B cell (primary cell): Measurements from ENCODE around the gene ALDH1A2. TPM values are rescaled to one million over a fixed set of nuclear protein-coding genes. Genes with fewer than 3 reads are reported as not detected.

Experiments
- ATAC-seq: fragments of 200-7000 bp; cut with Tn5 transposase; one replicate; pipeline ENCODE4 v1.10.0; 2021; ENCODE audit warnings: low read depth, mild to moderate bottlenecking, moderate number of reproducible peaks, moderate library complexity
- CTCF ChIA-PET: fragments of 350-600 bp; sonication (Branson Sonifier 250); formaldehyde crosslinking; loops from one replicate; lab custom pipeline; 2021; ENCODE audit warnings: antibody characterized with exemption, inconsistent platforms; lab: Charles Lee
- POLR2A ChIA-PET: fragments of 350-600 bp; sonication (Branson Sonifier 250); formaldehyde crosslinking; loops from one replicate; lab custom pipeline; 2021; ENCODE audit warnings: antibody characterized with exemption; lab: Charles Lee
- DNase-seq: peaks from one replicate; pipeline ENCODE4 v3.0.0; 2013
- H2AFZ ChIP-seq: 2 replicates; pipeline ENCODE4 v1.6.1; 2012; ENCODE audit warnings: mild to moderate bottlenecking, low read depth, low read length; ENCODE audit not compliant: insufficient read depth, poor library complexity, severe bottlenecking
- H3K27ac ChIP-seq, 2 donors: 1 replicate in 1 of 2; 2 replicates in 1 of 2; pipeline ENCODE4 v1.5.1; 2012 to 2013; ENCODE audit warnings: low read length in 2 of 2, mild to moderate bottlenecking in 2 of 2, moderate library complexity in 1 of 2
- H3K27me3 ChIP-seq, 4 experiments: fragments of 200-600 bp in 1 of 4; sonication (generic) in 1 of 4; replicated peaks in 1 of 4; 1 replicate in 2 of 4; 2 replicates in 2 of 4; pipeline versions ENCODE4 v1.6.1 to v1.7.0; 2013 to 2016; ENCODE audit warnings: low read length in 3 of 4, mild to moderate bottlenecking in 2 of 4, mixed read lengths in 1 of 4, moderate library complexity in 1 of 4; ENCODE audit not compliant: insufficient read depth in 4 of 4, control insufficient read depth in 3 of 4; ENCODE audit errors: control extremely low read depth in 1 of 4
- H3K36me3 ChIP-seq, 2 experiments: replicated peaks in 1 of 2; 1 replicate in 1 of 2; 2 replicates in 1 of 2; pipeline versions ENCODE4 v1.6.1 to v1.7.1; 2013; ENCODE audit warnings: low read length in 1 of 2; ENCODE audit not compliant: insufficient read depth in 2 of 2, control insufficient read depth in 1 of 2; ENCODE audit errors: control extremely low read depth in 1 of 2, extremely low read depth in 1 of 2
- H3K4me1 ChIP-seq, 2 donors: fragments of 200-600 bp in 1 of 2; sonication (generic) in 1 of 2; 1 replicate in 1 of 2; 2 replicates in 1 of 2; pipeline versions ENCODE4 v1.5.1 to v1.6.1; 2013 to 2017; ENCODE audit warnings: low read length in 2 of 2; ENCODE audit not compliant: control insufficient read depth in 2 of 2, insufficient read depth in 2 of 2
- H3K4me2 ChIP-seq: replicated peaks from 2 replicates; pipeline ENCODE3; 2012; ENCODE audit warnings: mild to moderate bottlenecking, low read depth, low read length; ENCODE audit not compliant: poor library complexity, severe bottlenecking
- H3K4me3 ChIP-seq, 5 experiments: fragments of 200-600 bp in 1 of 5; sonication (generic) in 1 of 5; 1 replicate in 3 of 5; 2 replicates in 2 of 5; pipeline versions ENCODE4 v1.5.1 to v1.7.0; 2011 to 2016; ENCODE audit warnings: low read length in 4 of 5, mild to moderate bottlenecking in 4 of 5, low read depth in 2 of 5, control low read depth in 1 of 5, moderate library complexity in 1 of 5; ENCODE audit not compliant: insufficient read depth in 1 of 5; ENCODE audit errors: control extremely low read depth in 1 of 5, extremely low read depth in 1 of 5
- H3K79me2 ChIP-seq: fragments of 200-600 bp; sonication (generic); one replicate; pipeline ENCODE4 v1.6.0; 2016; ENCODE audit warnings: low read length; ENCODE audit not compliant: control insufficient read depth, insufficient read depth
- H3K9ac ChIP-seq: fragments of 200-600 bp; sonication (generic); 2 replicates; pipeline ENCODE4 v1.6.1; 2017; ENCODE audit warnings: mild to moderate bottlenecking, low read length, moderate library complexity
- H3K9me3 ChIP-seq, 3 donors: one replicate each; pipeline versions ENCODE4 v1.6.1 to v1.7.1; 2013; ENCODE audit warnings: low read length in 2 of 3; ENCODE audit not compliant: control insufficient read depth in 2 of 3, insufficient read depth in 1 of 3; ENCODE audit errors: control extremely low read depth in 1 of 3
- H4K20me1 ChIP-seq: 2 replicates; pipeline ENCODE4 v1.6.0; 2012; ENCODE audit warnings: mild to moderate bottlenecking, low read length; ENCODE audit not compliant: insufficient read depth, control insufficient read depth, poor library complexity, severe bottlenecking
- H3K27ac Mint-ChIP-seq: one replicate; pipeline ENCODE4 v1.8.0; 2021; ENCODE audit warnings: mixed read lengths
- H3K27me3 Mint-ChIP-seq: one replicate; pipeline ENCODE4 v1.8.0; 2021; ENCODE audit warnings: mixed read lengths
- H3K4me1 Mint-ChIP-seq: one replicate; pipeline ENCODE4 v1.8.0; 2021; ENCODE audit warnings: mixed read lengths
- H3K4me3 Mint-ChIP-seq: one replicate; pipeline ENCODE4 v1.8.0; 2021; ENCODE audit warnings: mixed read lengths
- H3K9me3 Mint-ChIP-seq: one replicate; pipeline ENCODE4 v1.8.0; 2022; ENCODE audit warnings: mixed read lengths; ENCODE audit not compliant: insufficient read depth
- CTCF ChIP-seq: fragments of 200-600 bp; IDR thresholded peaks from one replicate; pipeline ENCODE4 v1.8.0; 2022; ENCODE audit warnings: antibody characterized with exemption, mild to moderate bottlenecking
- EZH2 ChIP-seq: IDR thresholded peaks from 2 replicates; pipeline ENCODE4 v1.6.1; 2012; ENCODE audit warnings: borderline replicate concordance, low read depth, mild to moderate bottlenecking, moderate library complexity, low read length; ENCODE audit not compliant: insufficient read depth, poor library complexity, severe bottlenecking
- WGBS: methylation state at CpG from one replicate; pipeline ENCODE4 v1.1.5; 2013; ENCODE audit warnings: missing lambda C conversion rate; ENCODE audit not compliant: insufficient coverage; 5-methylcytosine and 5-hydroxymethylcytosine counted together
- intact Hi-C: fragments of 100-400 bp; cut with micrococcal nuclease; formaldehyde crosslinking; loops from one replicate; pipeline ENCODE4 v1.10.0; 2022
- polyA plus RNA-seq: library from polyadenylated mRNA; depleted of rRNA; stranded (reverse); fragments of >200 nt; gene quantifications from 2 replicates; pipeline ENCODE4 v1.2.3, GENCODE V29; 2012
- total RNA-seq, 2 donors: library from RNA; stranded (reverse); fragments of 120-200 nt in 1 of 2; gene quantifications; 1 replicate in 1 of 2; 2 replicates in 1 of 2; pipeline versions ENCODE4 v1.2.3 to v1.2.4, GENCODE V29; 2013 to 2022

ALDH1A2 gene
- total and polyA plus RNA-seq, 2 donors (not counting 1 experiment from before 2014, with no cell fraction given) = not detected

- Histone ChIP-seq H3K4me3 (no peak overlapping the region), H3K4me2 (no peak overlapping the region), H3K36me3 (no peaks in the 10 kb centered on the region), H3K79me2 (no peaks in the 10 kb centered on the region), H4K20me1 (no peaks in the 10 kb centered on the region), H3K27ac (no peak overlapping the region), H3K27me3 (peaks cover 3 to 49% (median 41%) of the 10 kb centered on the region in 4 experiments), H3K4me1 (peaks cover 10 to 19% of the 10 kb centered on the region in 2 donors), H3K9me3 (peaks cover 0 to 8% (median 0%) of the 10 kb centered on the region in 3 donors), H2AFZ (no peak overlapping the region), H3K9ac (no peak overlapping the region)
- Mint-ChIP-seq H3K4me3 (peak overlapping the region; percentile 41), H3K27me3 (peaks cover 52% of the 10 kb centered on the region), H3K9me3 (no peaks in the 10 kb centered on the region), H3K4me1 (peaks cover 11% of the 10 kb centered on the region), H3K27ac (no peak overlapping the region)
- peak; percentile 13 for DNase-seq
- no peak for ATAC-seq
- no peak for TF ChIP-seq CTCF
- no peak for TF ChIP-seq EZH2
- intact Hi-C loops = no loop called here
- CTCF ChIA-PET = interaction anchor here (1.1 to 1.8 kb wide), 2 partner anchors 9 to 12 kb away, joined by 3 to 5 read pairs; no protein-coding TSS in a partner anchor
- 11% methylated on average over 5 of the region's 22 CpGs for whole genome bisulfite sequencing
- POLR2A ChIA-PET = no interaction called here
These were observed 1.2 kb downstream of the ALDH1A2 start for GRCh38 chr15:58064082-58064979.

GRCh38 chr15:58063614-58064013 lies 1.9 kb downstream of the ALDH1A2 start:
- Histone ChIP-seq H4K20me1 (no peaks in the 10 kb centered on the region), H3K36me3 (no peaks in the 10 kb centered on the region), H3K79me2 (no peaks in the 10 kb centered on the region), H3K4me3 (no peak overlapping the region), H3K27me3 (peaks cover 3 to 56% (median 42%) of the 10 kb centered on the region in 4 experiments), H3K9me3 (peaks cover 0 to 8% (median 2%) of the 10 kb centered on the region in 3 donors), H3K9ac (no peak overlapping the region), H3K27ac (no peak overlapping the region), H3K4me2 (no peak overlapping the region), H2AFZ (no peak overlapping the region), H3K4me1 (peaks cover 10 to 19% of the 10 kb centered on the region in 2 donors)
- no CpG with 5 or more reads among the region's 3 CpGs for WGBS
- H3K9me3 Mint-ChIP-seq = no peaks in the 10 kb centered on the region
- no peak for ATAC-seq
- no peak for TF ChIP-seq CTCF
- TF ChIP-seq EZH2 = no peak
- ChIA-PET POLR2A (no interaction called here), CTCF (interaction anchor here (1.1 to 1.8 kb wide), 2 partner anchors 9 to 11 kb away, joined by 3 to 5 read pairs; no protein-coding TSS in a partner anchor)
- H3K27ac Mint-ChIP-seq = no peak overlapping the region
- intact Hi-C loops = no loop called here
- no peak for DNase-seq
- no peak overlapping the region for H3K4me3 Mint-ChIP-seq
- peaks cover 51% of the 10 kb centered on the region for H3K27me3 Mint-ChIP-seq
- peaks cover 11% of the 10 kb centered on the region for H3K4me1 Mint-ChIP-seq
